B cell (primary cell): ENCODE measurements around the gene TMIGD2. TPM values are rescaled to one million over a fixed set of nuclear protein-coding genes. Genes with fewer than 3 reads are reported as not detected.

Source experiments
- ATAC-seq: fragments of 200-7000 bp; cut with Tn5 transposase; one replicate; pipeline ENCODE4 v1.10.0; 2021; ENCODE audit warnings: low read depth, mild to moderate bottlenecking, moderate number of reproducible peaks, moderate library complexity
- CTCF ChIA-PET: fragments of 350-600 bp; sonication (Branson Sonifier 250); formaldehyde crosslinking; loops from one replicate; lab custom pipeline; 2021; ENCODE audit warnings: antibody characterized with exemption, inconsistent platforms; lab: Charles Lee
- POLR2A ChIA-PET: fragments of 350-600 bp; sonication (Branson Sonifier 250); formaldehyde crosslinking; loops from one replicate; lab custom pipeline; 2021; ENCODE audit warnings: antibody characterized with exemption; lab: Charles Lee
- DNase-seq: peaks from one replicate; pipeline ENCODE4 v3.0.0; 2013
- H2AFZ ChIP-seq: 2 replicates; pipeline ENCODE4 v1.6.1; 2012; ENCODE audit warnings: mild to moderate bottlenecking, low read depth, low read length; ENCODE audit not compliant: insufficient read depth, poor library complexity, severe bottlenecking
- H3K27ac ChIP-seq, 2 donors: 1 replicate in 1 of 2; 2 replicates in 1 of 2; pipeline ENCODE4 v1.5.1; 2012 to 2013; ENCODE audit warnings: low read length in 2 of 2, mild to moderate bottlenecking in 2 of 2, moderate library complexity in 1 of 2
- H3K27me3 ChIP-seq, 4 experiments: fragments of 200-600 bp in 1 of 4; sonication (generic) in 1 of 4; replicated peaks in 1 of 4; 1 replicate in 2 of 4; 2 replicates in 2 of 4; pipeline versions ENCODE4 v1.6.1 to v1.7.0; 2013 to 2016; ENCODE audit warnings: low read length in 3 of 4, mild to moderate bottlenecking in 2 of 4, mixed read lengths in 1 of 4, moderate library complexity in 1 of 4; ENCODE audit not compliant: insufficient read depth in 4 of 4, control insufficient read depth in 3 of 4; ENCODE audit errors: control extremely low read depth in 1 of 4
- H3K36me3 ChIP-seq, 2 experiments: replicated peaks in 1 of 2; 1 replicate in 1 of 2; 2 replicates in 1 of 2; pipeline versions ENCODE4 v1.6.1 to v1.7.1; 2013; ENCODE audit warnings: low read length in 1 of 2; ENCODE audit not compliant: insufficient read depth in 2 of 2, control insufficient read depth in 1 of 2; ENCODE audit errors: control extremely low read depth in 1 of 2, extremely low read depth in 1 of 2
- H3K4me1 ChIP-seq, 2 donors: fragments of 200-600 bp in 1 of 2; sonication (generic) in 1 of 2; 1 replicate in 1 of 2; 2 replicates in 1 of 2; pipeline versions ENCODE4 v1.5.1 to v1.6.1; 2013 to 2017; ENCODE audit warnings: low read length in 2 of 2; ENCODE audit not compliant: control insufficient read depth in 2 of 2, insufficient read depth in 2 of 2
- H3K4me2 ChIP-seq: replicated peaks from 2 replicates; pipeline ENCODE3; 2012; ENCODE audit warnings: mild to moderate bottlenecking, low read depth, low read length; ENCODE audit not compliant: poor library complexity, severe bottlenecking
- H3K4me3 ChIP-seq, 5 experiments: fragments of 200-600 bp in 1 of 5; sonication (generic) in 1 of 5; 1 replicate in 3 of 5; 2 replicates in 2 of 5; pipeline versions ENCODE4 v1.5.1 to v1.7.0; 2011 to 2016; ENCODE audit warnings: low read length in 4 of 5, mild to moderate bottlenecking in 4 of 5, low read depth in 2 of 5, control low read depth in 1 of 5, moderate library complexity in 1 of 5; ENCODE audit not compliant: insufficient read depth in 1 of 5; ENCODE audit errors: control extremely low read depth in 1 of 5, extremely low read depth in 1 of 5
- H3K79me2 ChIP-seq: fragments of 200-600 bp; sonication (generic); one replicate; pipeline ENCODE4 v1.6.0; 2016; ENCODE audit warnings: low read length; ENCODE audit not compliant: control insufficient read depth, insufficient read depth
- H3K9ac ChIP-seq: fragments of 200-600 bp; sonication (generic); 2 replicates; pipeline ENCODE4 v1.6.1; 2017; ENCODE audit warnings: mild to moderate bottlenecking, low read length, moderate library complexity
- H3K9me3 ChIP-seq, 3 donors: one replicate each; pipeline versions ENCODE4 v1.6.1 to v1.7.1; 2013; ENCODE audit warnings: low read length in 2 of 3; ENCODE audit not compliant: control insufficient read depth in 2 of 3, insufficient read depth in 1 of 3; ENCODE audit errors: control extremely low read depth in 1 of 3
- H4K20me1 ChIP-seq: 2 replicates; pipeline ENCODE4 v1.6.0; 2012; ENCODE audit warnings: mild to moderate bottlenecking, low read length; ENCODE audit not compliant: insufficient read depth, control insufficient read depth, poor library complexity, severe bottlenecking
- H3K27ac Mint-ChIP-seq: one replicate; pipeline ENCODE4 v1.8.0; 2021; ENCODE audit warnings: mixed read lengths
- H3K27me3 Mint-ChIP-seq: one replicate; pipeline ENCODE4 v1.8.0; 2021; ENCODE audit warnings: mixed read lengths
- H3K4me1 Mint-ChIP-seq: one replicate; pipeline ENCODE4 v1.8.0; 2021; ENCODE audit warnings: mixed read lengths
- H3K4me3 Mint-ChIP-seq: one replicate; pipeline ENCODE4 v1.8.0; 2021; ENCODE audit warnings: mixed read lengths
- H3K9me3 Mint-ChIP-seq: one replicate; pipeline ENCODE4 v1.8.0; 2022; ENCODE audit warnings: mixed read lengths; ENCODE audit not compliant: insufficient read depth
- EZH2 ChIP-seq: IDR thresholded peaks from 2 replicates; pipeline ENCODE4 v1.6.1; 2012; ENCODE audit warnings: borderline replicate concordance, low read depth, mild to moderate bottlenecking, moderate library complexity, low read length; ENCODE audit not compliant: insufficient read depth, poor library complexity, severe bottlenecking
- WGBS: methylation state at CpG from one replicate; pipeline ENCODE4 v1.1.5; 2013; ENCODE audit warnings: missing lambda C conversion rate; ENCODE audit not compliant: insufficient coverage; 5-methylcytosine and 5-hydroxymethylcytosine counted together
- intact Hi-C: fragments of 100-400 bp; cut with micrococcal nuclease; formaldehyde crosslinking; loops from one replicate; pipeline ENCODE4 v1.10.0; 2022
- polyA plus RNA-seq: library from polyadenylated mRNA; depleted of rRNA; stranded (reverse); fragments of >200 nt; gene quantifications from 2 replicates; pipeline ENCODE4 v1.2.3, GENCODE V29; 2012
- total RNA-seq, 2 donors: library from RNA; stranded (reverse); fragments of 120-200 nt in 1 of 2; gene quantifications; 1 replicate in 1 of 2; 2 replicates in 1 of 2; pipeline versions ENCODE4 v1.2.3 to v1.2.4, GENCODE V29; 2013 to 2022
- TF ChIP-seq, protein P1 (sequence below): fragments of 200-600 bp; IDR thresholded peaks from one replicate; pipeline ENCODE4 v1.8.0; 2022; ENCODE audit warnings: antibody characterized with exemption, mild to moderate bottlenecking

Gene TMIGD2
- total and polyA plus RNA-seq, 2 donors (not counting 1 experiment from before 2014, with no cell fraction given): 0.24 TPM; not detected in 1

GRCh38 chr19:4324228-4324627 lies 22.0 kb upstream of the TMIGD2 start:
- WGBS: 98% methylated on average over 8 of the region's 12 CpGs
- intact Hi-C loops: no loop called here
- CTCF ChIA-PET: interaction anchor here (1.2 kb wide), 1 partner anchor 29 kb away, joined by 3 read pairs; no protein-coding TSS in a partner anchor
- Histone ChIP-seq H3K4me2 (no peak overlapping the region), H3K27ac (no peak overlapping the region), H3K9ac (no peak overlapping the region), H2AFZ (no peak overlapping the region), H3K9me3 (peaks cover 0 to 52% (median under 1%) of the 10 kb centered on the region in 3 donors), H3K4me3 (no peak overlapping the region), H3K79me2 (no peaks in the 10 kb centered on the region), H3K4me1 (peaks cover 18 to 28% of the 10 kb centered on the region in 2 donors), H3K27me3 (peaks cover 0 to 11% (median 0%) of the 10 kb centered on the region in 4 experiments), H4K20me1 (no peaks in the 10 kb centered on the region), H3K36me3 (no peaks in the 10 kb centered on the region)
- H3K27ac Mint-ChIP-seq: no peak overlapping the region
- H3K9me3 Mint-ChIP-seq: peaks cover 3% of the 10 kb centered on the region
- ATAC-seq (no peak), DNase-seq (no peak)
- no peak overlapping the region for H3K4me3 Mint-ChIP-seq
- TF ChIP-seq EZH2: no peak
- TF ChIP-seq, protein P1, sequence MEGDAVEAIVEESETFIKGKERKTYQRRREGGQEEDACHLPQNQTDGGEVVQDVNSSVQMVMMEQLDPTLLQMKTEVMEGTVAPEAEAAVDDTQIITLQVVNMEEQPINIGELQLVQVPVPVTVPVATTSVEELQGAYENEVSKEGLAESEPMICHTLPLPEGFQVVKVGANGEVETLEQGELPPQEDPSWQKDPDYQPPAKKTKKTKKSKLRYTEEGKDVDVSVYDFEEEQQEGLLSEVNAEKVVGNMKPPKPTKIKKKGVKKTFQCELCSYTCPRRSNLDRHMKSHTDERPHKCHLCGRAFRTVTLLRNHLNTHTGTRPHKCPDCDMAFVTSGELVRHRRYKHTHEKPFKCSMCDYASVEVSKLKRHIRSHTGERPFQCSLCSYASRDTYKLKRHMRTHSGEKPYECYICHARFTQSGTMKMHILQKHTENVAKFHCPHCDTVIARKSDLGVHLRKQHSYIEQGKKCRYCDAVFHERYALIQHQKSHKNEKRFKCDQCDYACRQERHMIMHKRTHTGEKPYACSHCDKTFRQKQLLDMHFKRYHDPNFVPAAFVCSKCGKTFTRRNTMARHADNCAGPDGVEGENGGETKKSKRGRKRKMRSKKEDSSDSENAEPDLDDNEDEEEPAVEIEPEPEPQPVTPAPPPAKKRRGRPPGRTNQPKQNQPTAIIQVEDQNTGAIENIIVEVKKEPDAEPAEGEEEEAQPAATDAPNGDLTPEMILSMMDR: no peak
- H3K27me3 Mint-ChIP-seq: no peaks in the 10 kb centered on the region
- peaks cover 26% of the 10 kb centered on the region for H3K4me1 Mint-ChIP-seq
- POLR2A ChIA-PET: no interaction called here

GRCh38 chr19:4323692-4324091 lies 21.5 kb upstream of the TMIGD2 start:
- Histone ChIP-seq H3K4me2 (no peak overlapping the region), H3K9ac (no peak overlapping the region), H4K20me1 (no peaks in the 10 kb centered on the region), H3K27me3 (peaks cover 0 to 11% (median 0%) of the 10 kb centered on the region in 4 experiments), H3K4me3 (no peak overlapping the region), H3K4me1 (peaks cover 17 to 23% of the 10 kb centered on the region in 2 donors), H2AFZ (no peak overlapping the region), H3K36me3 (no peaks in the 10 kb centered on the region), H3K27ac (no peak overlapping the region), H3K79me2 (no peaks in the 10 kb centered on the region), H3K9me3 (peaks cover 0 to 53% (median 1%) of the 10 kb centered on the region in 3 donors)
- Mint-ChIP-seq H3K27me3 (no peaks in the 10 kb centered on the region), H3K4me1 (peaks cover 23% of the 10 kb centered on the region), H3K4me3 (no peak overlapping the region), H3K9me3 (peaks cover 4% of the 10 kb centered on the region), H3K27ac (no peak overlapping the region)
- ChIA-PET CTCF (interaction anchor here (1.2 to 1.7 kb wide), 2 partner anchors 19 to 30 kb away, joined by 3 to 5 read pairs; no protein-coding TSS in a partner anchor), POLR2A (no interaction called here)
- 92% methylated on average over 4 of the region's 9 CpGs for WGBS
- TF ChIP-seq, protein P1: no peak
- no peak for TF ChIP-seq EZH2
- DNase-seq (no peak), ATAC-seq (no peak)
- intact Hi-C loops: no loop called here
